Testis (tissue), 3 donors: ENCODE measurements around the gene MPZL2. TPM values are rescaled to one million over a fixed set of nuclear protein-coding genes. Genes with fewer than 3 reads are reported as not detected.

Experiments
- DNase-seq: peaks from one replicate; pipeline ENCODE4 v3.0.0-alpha.2; 2019
- H3K27ac ChIP-seq, 2 donors: fragments of 200-600 bp; sonication (generic); one replicate each; pipeline ENCODE4 v1.5.1; 2019
- H3K27me3 ChIP-seq: fragments of 200-600 bp; sonication (generic); one replicate; pipeline ENCODE4 v1.5.1; 2019
- H3K36me3 ChIP-seq: fragments of 200-600 bp; sonication (generic); one replicate; pipeline ENCODE4 v1.5.1; 2017; ENCODE audit warnings: low read depth; ENCODE audit errors: missing control alignments
- H3K4me1 ChIP-seq: fragments of 200-600 bp; sonication (generic); one replicate; pipeline ENCODE4 v1.5.1; 2019
- H3K4me3 ChIP-seq, 2 donors: fragments of 200-600 bp; sonication (generic); one replicate each; pipeline ENCODE4 v1.5.1; 2017 to 2019
- H3K9me3 ChIP-seq: fragments of 200-600 bp; sonication (generic); one replicate; pipeline ENCODE4 v1.5.1; 2017
- CTCF ChIP-seq, 3 experiments: fragments of 450-650 bp in 2 of 3; fragments of 200-600 bp in 1 of 3; sonication (generic) in 1 of 3; IDR thresholded peaks; one replicate each; pipeline ENCODE4 v1.5.1; 2016 to 2019; ENCODE audit warnings: antibody characterized with exemption in 3 of 3, mild to moderate bottlenecking in 2 of 3, moderate library complexity in 1 of 3
- POLR2A ChIP-seq: fragments of 450-650 bp; IDR thresholded peaks from one replicate; pipeline ENCODE4 v1.6.1; 2017; ENCODE audit warnings: antibody characterized with exemption, mild to moderate bottlenecking, moderate library complexity
- WGBS, 2 donors: methylation state at CpG; one replicate each; pipeline ENCODE4 v1.1.5; 2018; 5-methylcytosine and 5-hydroxymethylcytosine counted together
- intact Hi-C: fragments of 100-400 bp; cut with DNase I; formaldehyde crosslinking; loops from one replicate; pipeline ENCODE4 v1.15.1; 2023; ENCODE audit warnings: low total_unique reads
- polyA plus RNA-seq: library from polyadenylated mRNA; stranded (reverse); fragments of 350-450 nt; fragmentation: Illumina TruSeq; extraction: RNeasy Lipid Tissue Mini Kit (QIAGEN cat#74804); gene quantifications from one replicate; pipeline ENCODE4 v1.2.3, GENCODE V29; 2014; ENCODE audit warnings: low read depth, low replicate concordance; ENCODE audit not compliant: insufficient read depth
- total RNA-seq, 2 donors: library from RNA; depleted of rRNA; stranded (reverse); fragments of >200 nt; gene quantifications; one replicate each; pipeline ENCODE4 v1.2.3, GENCODE V29; 2016

MPZL2 gene
- total and polyA plus RNA-seq, 3 donors from 2014 or later, result 1.7 to 4.2 (median 3.0) TPM

DNA sequence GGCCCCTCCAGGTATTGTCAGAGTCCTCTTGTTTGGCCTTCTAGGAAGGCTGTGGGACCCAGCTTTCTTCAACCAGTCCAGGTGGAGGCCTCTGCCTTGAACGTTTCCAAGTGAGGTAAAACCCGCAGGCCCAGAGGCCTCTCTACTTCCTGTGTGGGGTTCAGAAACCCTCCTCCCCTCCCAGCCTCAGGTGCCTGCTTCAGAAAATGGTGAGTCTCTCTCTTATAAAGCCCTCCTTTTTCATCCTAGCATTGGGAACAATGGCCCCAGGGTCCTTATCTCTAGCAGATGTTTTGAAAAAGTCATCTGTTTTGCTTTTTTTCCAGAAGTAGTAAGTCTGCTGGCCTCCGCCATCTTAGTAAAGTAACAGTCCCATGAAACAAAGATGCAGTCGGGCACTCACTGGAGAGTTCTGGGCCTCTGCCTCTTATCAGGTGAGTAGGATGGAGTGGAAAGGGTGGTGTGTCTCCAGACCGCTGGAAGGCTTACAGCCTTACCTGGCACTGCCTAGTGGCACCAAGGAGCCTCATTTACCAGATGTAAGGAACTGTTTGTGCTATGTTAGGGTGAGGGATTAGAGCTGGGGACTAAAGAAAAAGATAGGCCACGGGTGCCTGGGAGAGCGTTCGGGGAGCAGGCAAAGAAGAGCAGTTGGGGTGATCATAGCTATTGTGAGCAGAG is 40.6 kb upstream of the MPZL2 start, which contains the start of gene CD3E:
TSS of gene CD3E (plus strand) at position 163 of the 681 bp plus-strand sequence. CDS start at position 386, 223 bp downstream.
- intact Hi-C loops, result no loop called here
- no peak for DNase-seq
- 81 to 86% methylated on average over 8 of the region's 8 CpGs for whole genome bisulfite sequencing, 2 donors

GRCh38 chr11:118304227-118304567 is 40.1 kb upstream of the MPZL2 start:
- no peak overlapping the region for H3K4me3 ChIP-seq
- no peak for DNase-seq
- intact Hi-C loops, result no loop called here
- H3K9me3 ChIP-seq, result no peaks in the 10 kb centered on the region
- 84 to 94% methylated on average over 1 of the region's 1 CpG for WGBS, 2 donors
- TF ChIP-seq POLR2A (no peak), CTCF (IDR thresholded peaks at IDR 0.05) (no peak)
- H3K4me1 ChIP-seq, result no peaks in the 10 kb centered on the region
- no peaks in the 10 kb centered on the region for H3K27me3 ChIP-seq
- H3K27ac ChIP-seq, result no peak overlapping the region
- no peaks in the 10 kb centered on the region for H3K36me3 ChIP-seq

More for the DNA sequence above, 40.6 kb upstream of the MPZL2 start, which contains the start of gene CD3E:
- no peak for TF ChIP-seq POLR2A
- no peak for TF ChIP-seq CTCF (IDR thresholded peaks at IDR 0.05)
- Histone ChIP-seq H3K27ac (no peak within 1 kb of the TSS), H3K27me3 (no peaks in the 10 kb centered on the region), H3K4me3 (no peak within 1 kb of the TSS), H3K9me3 (no peaks in the 10 kb centered on the region), H3K36me3 (no peaks in the 10 kb centered on the region), H3K4me1 (no peaks in the 10 kb centered on the region)

GRCh38 chr11:118301600-118302195 is 37.6 kb upstream of the MPZL2 start:
- DNase-seq, result no peak

DNA sequence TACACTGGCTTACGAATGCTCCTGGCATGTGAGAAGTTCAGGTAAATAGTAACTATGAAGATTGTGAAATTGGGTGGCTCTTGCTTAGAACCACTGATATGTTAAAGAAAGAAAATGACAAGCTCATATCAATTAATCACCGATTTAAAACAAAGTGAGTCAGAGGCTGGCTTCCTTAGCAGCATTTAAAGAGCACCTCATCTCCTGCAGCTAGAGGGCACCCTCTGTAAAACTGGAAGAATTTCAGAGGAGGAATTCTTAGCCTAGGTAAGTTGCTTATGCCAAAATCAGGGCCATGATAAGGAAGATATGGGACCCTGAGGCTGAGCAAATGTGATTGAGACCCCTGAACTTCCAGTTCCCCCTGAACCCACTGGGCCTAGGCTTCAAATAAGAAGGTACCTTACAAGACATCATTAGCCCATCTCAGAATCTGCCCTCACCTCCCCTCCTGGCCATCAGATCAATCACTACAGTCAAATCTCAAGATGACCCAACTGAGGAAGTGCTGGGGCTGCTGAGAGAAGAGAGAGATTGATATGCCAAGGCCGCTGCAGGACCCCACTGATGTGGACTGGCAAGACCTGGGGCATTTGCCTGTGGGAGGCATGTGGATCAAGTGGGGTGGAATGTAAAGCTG is 31.8 kb upstream of the MPZL2 start:
- H3K27me3 ChIP-seq, result no peaks in the 10 kb centered on the region
- WGBS, 2 donors, result 68 to 72% methylated on average over 3 of the region's 3 CpGs
- intact Hi-C loops, result no loop called here

More at GRCh38 chr11:118301600-118302195, 37.6 kb upstream of the MPZL2 start:
- WGBS, 2 donors, result 53 to 70% methylated on average over 8 of the region's 8 CpGs
- no peaks in the 10 kb centered on the region for H3K36me3 ChIP-seq
- H3K9me3 ChIP-seq, result no peaks in the 10 kb centered on the region
- intact Hi-C loops, result no loop called here
- H3K4me1 ChIP-seq, result no peaks in the 10 kb centered on the region
- no peak for TF ChIP-seq CTCF (IDR thresholded peaks at IDR 0.05)
- TF ChIP-seq POLR2A, result no peak
- H3K27ac ChIP-seq, result no peak overlapping the region
- H3K4me3 ChIP-seq, result no peak overlapping the region
- H3K27me3 ChIP-seq, result no peaks in the 10 kb centered on the region

More for the DNA sequence above, 31.8 kb upstream of the MPZL2 start:
- Histone ChIP-seq H3K4me3 (no peak overlapping the region), H3K9me3 (no peaks in the 10 kb centered on the region), H3K36me3 (no peaks in the 10 kb centered on the region), H3K4me1 (no peaks in the 10 kb centered on the region), H3K27ac (no peak overlapping the region)
- TF ChIP-seq POLR2A, result no peak
- TF ChIP-seq CTCF (IDR thresholded peaks at IDR 0.05), result peak in 1 of 3 experiments; percentile 27
- DNase-seq, result no peak
